ENCODE results near the gene TNNT1. TPM values are rescaled to one million over a fixed set of nuclear protein-coding genes. Genes with fewer than 3 reads are reported as not detected.
"Not testable (repeated sequence)": the region's sequence is repeated elsewhere in the genome, so short reads cannot be mapped to it uniquely, and the experiment has no call there.

The TNNT1 gene
- total and polyA plus RNA-seq, 5 donors: 8.0 to 34.8 (median 16.4) TPM

DNA sequence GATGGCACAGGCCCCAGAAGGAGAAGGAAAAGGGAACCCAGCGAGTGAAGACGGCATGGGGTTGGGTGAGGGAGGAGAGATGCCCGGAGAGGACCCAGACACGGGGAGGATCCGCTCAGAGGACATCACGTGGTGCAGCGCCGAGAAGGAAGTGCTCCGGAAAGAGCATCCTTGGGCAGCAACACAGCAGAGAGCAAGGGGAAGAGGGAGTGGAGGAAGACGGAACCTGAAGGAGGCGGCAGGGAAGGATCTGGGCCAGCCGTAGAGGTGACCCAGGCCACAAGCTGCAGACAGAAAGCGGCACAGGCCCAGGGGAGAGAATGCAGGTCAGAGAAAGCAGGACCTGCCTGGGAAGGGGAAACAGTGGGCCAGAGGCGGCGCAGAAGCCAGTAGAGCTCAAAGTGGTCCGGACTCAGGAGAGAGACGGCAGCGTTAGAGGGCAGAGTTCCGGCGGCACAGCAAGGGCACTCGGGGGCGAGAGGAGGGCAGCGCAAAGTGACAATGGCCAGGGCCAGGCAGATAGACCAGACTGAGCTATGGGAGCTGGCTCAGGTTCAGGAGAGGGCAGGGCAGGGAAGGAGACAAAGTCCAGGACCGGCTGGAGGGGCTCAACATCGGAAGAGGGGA, 32.7 kb downstream of the TNNT1 start:
- peak overlapping the region; percentile 84 for H3K27ac ChIP-seq (ENCODE audit: low read length)
- peak overlapping the region; percentile 91 for H3K4me3 ChIP-seq (ENCODE audit: low read length)
- no peaks in the 10 kb centered on the region for H3K9me3 ChIP-seq (ENCODE audit: control insufficient read depth, low read length)
- ATAC-seq: peak; percentile 32 to 50
- H3K27me3 ChIP-seq (ENCODE audit: control insufficient read depth, insufficient read depth): no peaks in the 10 kb centered on the region
- intact Hi-C loops (cut with DNase I): no loop called here
- H3K4me1 ChIP-seq (ENCODE audit: control insufficient read depth, insufficient read depth, low read length): peaks cover 27% of the 10 kb centered on the region
- under 1% methylated on average over 25 of the region's 25 CpGs for WGBS
- DNase-seq: peak; percentile 78 to 87 (median 84)

DNA sequence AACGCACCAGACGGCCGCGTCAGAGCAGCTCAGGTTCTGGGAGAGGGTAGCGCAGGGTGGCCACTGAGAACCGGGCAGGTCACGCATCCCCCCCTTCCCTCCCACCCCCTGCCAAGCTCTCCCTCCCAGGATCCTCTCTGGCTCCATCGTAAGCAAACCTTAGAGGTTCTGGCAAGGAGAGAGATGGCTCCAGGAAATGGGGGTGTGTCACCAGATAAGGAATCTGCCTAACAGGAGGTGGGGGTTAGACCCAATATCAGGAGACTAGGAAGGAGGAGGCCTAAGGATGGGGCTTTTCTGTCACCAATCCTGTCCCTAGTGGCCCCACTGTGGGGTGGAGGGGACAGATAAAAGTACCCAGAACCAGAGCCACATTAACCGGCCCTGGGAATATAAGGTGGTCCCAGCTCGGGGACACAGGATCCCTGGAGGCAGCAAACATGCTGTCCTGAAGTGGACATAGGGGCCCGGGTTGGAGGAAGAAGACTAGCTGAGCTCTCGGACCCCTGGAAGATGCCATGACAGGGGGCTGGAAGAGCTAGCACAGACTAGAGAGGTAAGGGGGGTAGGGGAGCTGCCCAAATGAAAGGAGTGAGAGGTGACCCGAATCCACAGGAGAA, 33.5 kb downstream of the TNNT1 start:
- Histone ChIP-seq H3K4me3 (ENCODE audit: low read length) (peak overlapping the region; percentile 91), H3K27ac (ENCODE audit: low read length) (peak overlapping the region; percentile 84), H3K27me3 (ENCODE audit: control insufficient read depth, insufficient read depth) (no peaks in the 10 kb centered on the region), H3K9me3 (ENCODE audit: control insufficient read depth, low read length) (no peaks in the 10 kb centered on the region), H3K4me1 (ENCODE audit: control insufficient read depth, insufficient read depth, low read length) (peaks cover 27% of the 10 kb centered on the region)
- 37% methylated on average over 13 of the region's 13 CpGs for WGBS
- no peak for DNase-seq
- no peak for ATAC-seq
- intact Hi-C loops (cut with DNase I): no loop called here

DNA sequence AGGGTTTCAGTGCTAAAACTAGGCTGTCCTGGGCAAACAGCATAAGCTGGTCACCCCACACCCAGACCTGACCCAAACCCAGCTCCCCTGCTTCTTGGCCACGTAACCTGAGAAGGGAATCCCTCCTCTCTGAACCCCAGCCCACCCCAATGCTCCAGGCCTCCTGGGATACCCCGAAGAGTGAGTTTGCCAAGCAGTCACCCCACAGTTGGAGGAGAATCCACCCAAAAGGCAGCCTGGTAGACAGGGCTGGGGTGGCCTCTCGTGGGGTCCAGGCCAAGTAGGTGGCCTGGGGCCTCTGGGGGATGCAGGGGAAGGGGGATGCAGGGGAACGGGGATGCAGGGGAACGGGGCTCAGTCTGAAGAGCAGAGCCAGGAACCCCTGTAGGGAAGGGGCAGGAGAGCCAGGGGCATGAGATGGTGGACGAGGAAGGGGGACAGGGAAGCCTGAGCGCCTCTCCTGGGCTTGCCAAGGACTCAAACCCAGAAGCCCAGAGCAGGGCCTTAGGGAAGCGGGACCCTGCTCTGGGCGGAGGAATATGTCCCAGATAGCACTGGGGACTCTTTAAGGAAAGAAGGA, 34.4 kb downstream of the TNNT1 start:
- no peak for DNase-seq
- Histone ChIP-seq H3K27me3 (ENCODE audit: control insufficient read depth, insufficient read depth) (no peaks in the 10 kb centered on the region), H3K27ac (ENCODE audit: low read length) (peak overlapping the region; percentile 83), H3K4me1 (ENCODE audit: control insufficient read depth, insufficient read depth, low read length) (peaks cover 27% of the 10 kb centered on the region), H3K9me3 (ENCODE audit: control insufficient read depth, low read length) (no peaks in the 10 kb centered on the region), H3K4me3 (ENCODE audit: low read length) (no peak overlapping the region)
- 80% methylated on average over 9 of the region's 9 CpGs for WGBS
- intact Hi-C loops (cut with DNase I): no loop called here
- no peak for ATAC-seq

DNA sequence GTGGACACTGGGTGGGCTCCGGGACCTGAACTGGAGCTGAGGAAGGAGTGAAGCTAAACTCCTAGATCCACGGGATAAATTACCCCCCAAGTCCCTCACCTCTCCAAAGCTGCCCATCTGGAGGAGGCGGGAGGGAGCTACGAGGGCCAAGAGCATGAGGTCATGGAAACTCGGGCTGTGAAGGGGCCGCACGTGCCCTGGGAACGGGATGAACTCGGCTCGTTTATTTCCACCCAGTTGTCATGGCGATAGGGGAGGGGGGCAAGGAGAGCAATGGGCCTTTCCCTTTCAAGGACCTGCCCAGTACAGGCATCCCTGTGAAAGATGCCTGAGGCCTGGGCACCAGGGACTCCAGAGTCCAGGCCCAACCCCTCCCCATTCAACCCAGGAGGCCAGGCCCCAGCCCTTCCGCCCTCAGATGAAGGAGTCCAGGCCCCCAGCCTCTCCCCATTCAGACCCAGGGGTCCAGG, 35.4 kb downstream of the TNNT1 start:
- H3K27me3 ChIP-seq (ENCODE audit: control insufficient read depth, insufficient read depth): no peaks in the 10 kb centered on the region
- intact Hi-C loops (cut with DNase I): no loop called here

DNA sequence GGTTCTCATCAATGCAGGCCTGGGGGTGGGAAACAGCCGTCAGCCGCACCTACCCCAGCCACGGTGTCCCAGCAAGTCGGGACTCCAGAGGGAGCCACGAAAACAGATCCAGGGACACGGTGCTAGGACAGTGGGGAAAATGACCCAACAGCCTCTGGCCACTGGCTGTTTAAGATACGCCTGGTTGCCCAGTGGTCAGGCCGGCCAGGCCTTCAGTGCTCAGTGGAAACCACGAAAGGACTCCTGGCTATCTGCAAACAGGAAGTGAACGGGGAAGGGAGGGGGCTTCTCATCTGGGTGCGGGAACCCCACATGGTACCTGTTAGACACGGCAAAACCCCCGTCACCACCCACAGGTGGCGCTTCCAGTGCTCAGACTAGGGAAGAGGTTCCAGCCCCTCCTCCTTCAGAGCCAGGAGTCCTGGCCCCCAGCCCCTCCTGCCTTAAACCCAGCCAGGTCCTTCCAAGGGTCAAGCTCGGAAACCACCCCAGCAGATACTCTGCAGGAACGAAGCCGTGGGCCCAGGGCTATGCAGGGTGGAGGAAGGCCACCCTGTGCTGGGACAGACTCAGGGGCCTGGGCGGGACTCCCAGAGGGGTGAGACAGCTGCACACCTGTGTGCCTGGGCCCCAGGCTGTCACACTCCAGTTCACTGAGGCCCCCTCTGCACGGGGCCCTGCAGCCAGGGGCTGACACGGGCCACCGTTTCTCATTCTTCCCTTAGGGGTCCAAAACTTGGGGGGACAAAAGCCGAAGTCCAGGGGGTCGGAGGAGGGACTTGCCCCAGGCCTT, 36.0 kb downstream of the TNNT1 start:
- DNase-seq (peak in 2 of 3 donors; percentile 36 to 67), ATAC-seq (no peak)
- WGBS: 56% methylated on average over 23 of the region's 23 CpGs
- H3K27ac ChIP-seq (ENCODE audit: low read length): peak overlapping the region; percentile 92
- intact Hi-C loops (cut with DNase I): no loop called here
- H3K4me1 ChIP-seq (ENCODE audit: control insufficient read depth, insufficient read depth, low read length): peaks cover 22% of the 10 kb centered on the region
- no peaks in the 10 kb centered on the region for H3K9me3 ChIP-seq (ENCODE audit: control insufficient read depth, low read length)
- no peaks in the 10 kb centered on the region for H3K27me3 ChIP-seq (ENCODE audit: control insufficient read depth, insufficient read depth)
- H3K4me3 ChIP-seq (ENCODE audit: low read length): no peak overlapping the region

More for the DNA sequence above, 35.4 kb downstream of the TNNT1 start:
- no peaks in the 10 kb centered on the region for H3K9me3 ChIP-seq (ENCODE audit: control insufficient read depth, low read length)
- H3K4me1 ChIP-seq (ENCODE audit: control insufficient read depth, insufficient read depth, low read length): peaks cover 24% of the 10 kb centered on the region
- H3K4me3 ChIP-seq (ENCODE audit: low read length): no peak overlapping the region
- H3K27ac ChIP-seq (ENCODE audit: low read length): peak overlapping the region; percentile 92
- DNase-seq: peak; percentile 94 to 95 (median 94)
- WGBS: 19% methylated on average over 12 of the region's 12 CpGs
- ATAC-seq: peak; percentile 69 to 71

DNA sequence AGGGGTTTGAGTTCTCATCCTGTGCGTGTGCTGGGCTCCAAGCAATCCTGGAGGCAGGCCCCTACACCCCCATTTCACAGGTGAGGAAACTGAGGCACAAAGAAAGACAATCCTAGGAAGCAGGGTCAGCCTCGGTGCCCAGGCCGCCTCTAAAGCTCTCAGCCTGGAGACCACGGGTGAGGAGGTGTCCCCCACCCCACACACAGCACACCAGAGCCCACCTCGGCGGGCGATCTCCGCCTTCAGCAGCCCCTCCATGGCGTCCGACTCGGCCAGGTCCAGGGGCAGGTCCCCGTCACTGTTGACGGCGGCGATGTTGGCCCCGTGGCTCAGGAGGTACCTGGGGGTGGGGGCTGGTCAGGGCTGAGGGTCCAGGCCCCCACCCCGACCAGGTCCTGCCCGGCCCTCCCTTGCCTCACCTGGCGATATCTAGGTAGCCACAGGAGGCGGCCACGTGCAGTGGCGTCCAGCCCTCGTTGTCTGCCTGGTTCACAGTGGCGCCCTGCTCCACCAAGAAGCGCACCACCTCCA, 36.7 kb downstream of the TNNT1 start:
- Histone ChIP-seq H3K4me3 (ENCODE audit: low read length) (no peak overlapping the region), H3K27me3 (ENCODE audit: control insufficient read depth, insufficient read depth) (no peaks in the 10 kb centered on the region), H3K9me3 (ENCODE audit: control insufficient read depth, low read length) (no peaks in the 10 kb centered on the region), H3K27ac (ENCODE audit: low read length) (peak overlapping the region; percentile 92), H3K4me1 (ENCODE audit: control insufficient read depth, insufficient read depth, low read length) (peaks cover 22% of the 10 kb centered on the region)
- no peak for ATAC-seq
- 93% methylated on average over 25 of the region's 25 CpGs for WGBS
- DNase-seq: peak in 2 of 3 donors; percentile 28 to 61
- intact Hi-C loops (cut with DNase I): no loop called here

DNA sequence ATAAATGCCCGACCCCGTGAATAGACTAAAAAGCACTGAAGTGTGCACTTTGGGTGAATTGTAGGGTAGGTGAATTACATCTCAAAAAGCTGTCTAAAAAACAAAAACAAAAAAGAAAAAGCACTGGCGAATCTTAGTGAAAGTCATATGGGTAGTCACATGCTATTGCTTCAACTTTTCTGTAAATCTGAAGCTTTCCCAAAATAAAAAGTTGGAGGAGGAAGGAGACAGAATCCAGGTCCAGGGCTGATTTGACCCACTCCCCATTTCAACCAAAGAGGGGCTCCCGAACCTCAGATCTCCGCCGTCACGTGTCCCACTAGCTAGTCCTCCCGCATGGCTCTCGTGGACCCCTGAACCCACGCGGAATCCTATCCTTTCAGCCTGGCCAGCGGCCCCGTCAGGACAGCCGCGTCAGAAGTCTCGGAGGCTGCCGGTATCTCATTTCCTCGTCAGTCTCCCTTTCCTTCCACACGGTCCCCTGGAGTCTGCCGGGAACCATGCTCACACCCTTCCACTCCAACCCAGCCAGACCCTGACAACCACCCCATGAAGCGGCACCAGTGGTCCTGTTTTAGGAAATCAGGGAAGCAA, 37.7 kb downstream of the TNNT1 start:
- intact Hi-C loops (cut with DNase I): no loop called here
- peak in 1 of 2 donors; percentile 2 for ATAC-seq
- DNase-seq: peak in 1 of 3 donors; percentile 45

DNA sequence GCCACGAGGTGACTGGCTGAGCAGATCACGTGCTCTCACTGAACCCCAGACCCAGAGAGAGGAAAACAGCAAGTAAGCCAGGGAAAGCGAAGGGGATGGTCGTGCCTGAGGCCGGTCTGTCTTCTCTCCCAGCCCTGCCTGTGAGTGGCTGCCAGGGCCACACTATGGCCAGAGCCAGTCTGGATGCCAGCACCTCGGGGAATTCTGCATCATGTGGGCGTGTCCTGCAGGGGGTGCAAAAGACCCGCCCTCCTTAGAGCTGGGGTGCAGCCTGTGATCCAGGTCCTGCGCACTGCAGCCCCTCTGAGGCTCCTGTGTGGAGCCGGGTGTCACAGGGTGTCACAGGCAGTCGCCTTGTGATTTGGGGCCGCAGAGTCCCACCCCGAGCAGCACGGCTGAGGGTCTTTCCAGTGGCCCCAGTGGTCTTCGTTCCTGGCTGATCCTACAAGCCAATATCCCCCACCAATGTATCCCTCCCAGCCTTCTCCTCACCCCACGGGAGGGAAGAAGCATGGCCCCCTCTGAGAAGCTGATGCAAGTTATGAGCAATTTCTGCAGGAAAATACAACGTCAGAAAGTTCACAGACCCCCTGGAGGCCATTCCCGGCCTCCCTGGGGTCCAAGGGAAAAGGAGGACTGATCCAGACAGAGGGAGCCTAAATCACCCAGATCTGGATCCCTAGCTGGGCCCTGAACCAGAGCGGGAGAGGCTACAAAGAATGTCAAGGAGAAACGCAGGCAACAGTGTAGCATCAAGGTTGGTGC, 39.3 kb downstream of the TNNT1 start:
- no peak overlapping the region for H3K27ac ChIP-seq (ENCODE audit: low read length)
- H3K9me3 ChIP-seq (ENCODE audit: control insufficient read depth, low read length): no peaks in the 10 kb centered on the region
- ATAC-seq (no peak), DNase-seq (no peak)
- intact Hi-C loops (cut with DNase I): no loop called here
- WGBS: 83% methylated on average over 20 of the region's 20 CpGs
- H3K4me3 ChIP-seq (ENCODE audit: low read length): no peak overlapping the region
- peaks cover 13% of the 10 kb centered on the region for H3K4me1 ChIP-seq (ENCODE audit: control insufficient read depth, insufficient read depth, low read length)
- no peaks in the 10 kb centered on the region for H3K27me3 ChIP-seq (ENCODE audit: control insufficient read depth, insufficient read depth)

More for the DNA sequence above, 37.7 kb downstream of the TNNT1 start:
- H3K27ac ChIP-seq (ENCODE audit: low read length): peak overlapping the region; percentile 34
- peaks cover 22% of the 10 kb centered on the region for H3K4me1 ChIP-seq (ENCODE audit: control insufficient read depth, insufficient read depth, low read length)
- no peaks in the 10 kb centered on the region for H3K9me3 ChIP-seq (ENCODE audit: control insufficient read depth, low read length)
- no peak overlapping the region for H3K4me3 ChIP-seq (ENCODE audit: low read length)
- 55% methylated on average over 21 of the region's 21 CpGs for WGBS
- no peaks in the 10 kb centered on the region for H3K27me3 ChIP-seq (ENCODE audit: control insufficient read depth, insufficient read depth)

DNA sequence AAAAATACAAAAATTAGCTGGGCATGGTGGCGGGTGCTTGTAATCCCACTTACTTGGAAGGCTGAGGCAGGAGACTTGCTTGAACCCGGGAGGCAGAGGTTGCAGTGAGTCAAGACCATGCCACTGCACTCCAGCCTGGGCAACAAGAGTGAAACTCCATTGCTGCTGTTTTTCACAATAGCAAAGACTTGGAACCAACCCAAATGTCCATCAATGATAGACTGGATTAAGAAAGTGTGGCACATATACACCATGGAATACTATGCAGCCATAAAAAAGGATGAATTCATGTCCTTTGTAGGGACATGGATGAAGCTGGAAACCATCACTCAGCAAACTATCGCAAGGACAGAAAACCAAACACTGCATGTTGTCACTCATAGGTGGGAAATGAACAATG, 41.8 kb downstream of the TNNT1 start:
- H3K4me3 ChIP-seq (ENCODE audit: low read length); intact Hi-C loops (cut with DNase I); H3K27me3 ChIP-seq (ENCODE audit: control insufficient read depth, insufficient read depth); ATAC-seq; DNase-seq; H3K9me3 ChIP-seq (ENCODE audit: control insufficient read depth, low read length); H3K4me1 ChIP-seq (ENCODE audit: control insufficient read depth, insufficient read depth, low read length); H3K27ac ChIP-seq (ENCODE audit: low read length): not testable (repeated sequence)
- WGBS: over 99% methylated on average over 3 of the region's 3 CpGs

DNA sequence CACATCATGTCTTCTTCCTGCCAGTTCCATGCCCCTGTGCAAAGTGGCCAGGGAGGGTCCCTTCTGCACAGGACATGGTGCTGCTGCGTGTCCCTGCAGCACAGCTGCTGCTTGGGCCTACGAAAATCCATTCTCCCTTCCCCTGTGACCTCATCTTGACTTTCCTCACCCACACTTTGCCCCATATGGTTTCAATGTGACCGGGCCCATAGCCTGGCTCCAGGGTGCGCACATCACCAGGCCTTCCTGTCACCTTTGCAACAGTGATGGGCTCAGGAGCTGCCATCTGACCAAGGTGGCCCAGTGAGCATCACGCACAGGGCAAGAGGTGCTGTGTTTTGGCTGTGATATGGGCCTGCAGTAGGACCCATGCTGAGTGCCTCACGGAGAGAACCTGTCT, 42.4 kb downstream of the TNNT1 start:
- 90% methylated on average over 6 of the region's 6 CpGs for WGBS
- no peak for ATAC-seq
- Histone ChIP-seq H3K27me3 (ENCODE audit: control insufficient read depth, insufficient read depth) (no peaks in the 10 kb centered on the region), H3K4me3 (ENCODE audit: low read length) (no peak overlapping the region), H3K4me1 (ENCODE audit: control insufficient read depth, insufficient read depth, low read length) (peaks cover under 1% of the 10 kb centered on the region), H3K27ac (ENCODE audit: low read length) (no peak overlapping the region), H3K9me3 (ENCODE audit: control insufficient read depth, low read length) (no peaks in the 10 kb centered on the region)
- intact Hi-C loops (cut with DNase I): no loop called here
- no peak for DNase-seq
